CD14-positive monocyte (primary cell): ENCODE measurements around the gene SLC38A1. TPM values are rescaled to one million over a fixed set of nuclear protein-coding genes. Genes with fewer than 3 reads are reported as not detected.

ENCODE experiments used
- DNase-seq, 3 donors: peaks; one replicate each; pipeline ENCODE4 v3.0.0-alpha.2; 2011 to 2022
- H2AFZ ChIP-seq: 2 replicates; pipeline ENCODE4 v1.6.0; 2012; ENCODE audit warnings: mild to moderate bottlenecking, low read depth, low read length, inconsistent platforms; ENCODE audit not compliant: insufficient read depth, poor library complexity, severe bottlenecking
- H3K27ac ChIP-seq, 2 donors: 1 replicate in 1 of 2; 2 replicates in 1 of 2; pipeline ENCODE4 v1.5.1; 2012 to 2013; ENCODE audit warnings: low read length in 2 of 2, control low read depth in 1 of 2, inconsistent platforms in 1 of 2, low read depth in 1 of 2, mild to moderate bottlenecking in 1 of 2
- H3K27me3 ChIP-seq, 2 donors: one replicate each; pipeline versions ENCODE4 v1.6.0 to v1.6.1; 2011 to 2013; ENCODE audit warnings: low read length in 2 of 2; ENCODE audit not compliant: control insufficient read depth in 2 of 2, insufficient read depth in 2 of 2
- H3K36me3 ChIP-seq, 2 donors: replicated peaks in 1 of 2; 1 replicate in 1 of 2; 2 replicates in 1 of 2; pipeline versions ENCODE4 v1.5.1 to v1.6.1; 2012 to 2013; ENCODE audit warnings: low read length in 2 of 2, control low read depth in 1 of 2, inconsistent platforms in 1 of 2, mild to moderate bottlenecking in 1 of 2; ENCODE audit not compliant: insufficient read depth in 2 of 2, control insufficient read depth in 1 of 2
- H3K4me1 ChIP-seq, 2 donors: 1 replicate in 1 of 2; 2 replicates in 1 of 2; pipeline versions ENCODE4 v1.5.1 to v1.6.1; 2012 to 2013; ENCODE audit warnings: low read length in 2 of 2, control low read depth in 1 of 2, inconsistent platforms in 1 of 2, mild to moderate bottlenecking in 1 of 2, moderate library complexity in 1 of 2; ENCODE audit not compliant: insufficient read depth in 2 of 2, control insufficient read depth in 1 of 2
- H3K4me2 ChIP-seq: replicated peaks from 2 replicates; pipeline ENCODE3; 2012; ENCODE audit warnings: low read length, moderate library complexity, mild to moderate bottlenecking; ENCODE audit not compliant: poor library complexity, severe bottlenecking; ENCODE audit errors: extremely low read depth
- H3K4me3 ChIP-seq, 3 experiments: fragments of 200-600 bp in 1 of 3; sonication (generic) in 1 of 3; replicated peaks in 1 of 3; 1 replicate in 2 of 3; 2 replicates in 1 of 3; pipeline ENCODE4 v1.5.1; 2011 to 2013; ENCODE audit warnings: low read length in 3 of 3, mild to moderate bottlenecking in 3 of 3, control low read depth in 2 of 3, low read depth in 2 of 3, inconsistent platforms in 1 of 3, moderate library complexity in 1 of 3
- H3K79me2 ChIP-seq: 2 replicates; pipeline ENCODE4 v1.6.0; 2012; ENCODE audit warnings: mild to moderate bottlenecking, control low read depth, inconsistent platforms, low read length, moderate library complexity; ENCODE audit not compliant: insufficient read depth
- H3K9ac ChIP-seq: 2 replicates; pipeline ENCODE4 v1.6.0; 2017; ENCODE audit warnings: low read length, mild to moderate bottlenecking; ENCODE audit not compliant: insufficient read depth, poor library complexity, severe bottlenecking
- H3K9me3 ChIP-seq, 2 donors: replicated peaks in 1 of 2; 1 replicate in 1 of 2; 2 replicates in 1 of 2; pipeline versions ENCODE4 v1.5.1 to v1.6.1; 2012 to 2013; ENCODE audit warnings: low read length in 2 of 2, control low read depth in 1 of 2; ENCODE audit not compliant: control insufficient read depth in 1 of 2, insufficient read depth in 1 of 2
- H4K20me1 ChIP-seq: 2 replicates; pipeline ENCODE4 v1.6.0; 2012; ENCODE audit warnings: mild to moderate bottlenecking, low read length, control low read depth, moderate library complexity; ENCODE audit not compliant: insufficient read depth
- H3K27ac Mint-ChIP-seq, 7 donors: one replicate each; pipeline ENCODE4 v1.8.0; 2020; ENCODE audit warnings: mild to moderate bottlenecking in 7 of 7, mixed read lengths in 7 of 7, moderate library complexity in 6 of 7, inconsistent platforms in 2 of 7
- H3K27me3 Mint-ChIP-seq, 3 donors: one replicate each; pipeline ENCODE4 v1.8.0; 2021 to 2022; ENCODE audit warnings: low read depth in 3 of 3, mild to moderate bottlenecking in 3 of 3, mixed read lengths in 3 of 3, moderate library complexity in 3 of 3, inconsistent platforms in 1 of 3
- H3K36me3 Mint-ChIP-seq, 2 donors: one replicate each; pipeline ENCODE4 v1.8.0; 2020; ENCODE audit warnings: mixed read lengths in 2 of 2, inconsistent platforms in 1 of 2, mild to moderate bottlenecking in 1 of 2
- H3K4me1 Mint-ChIP-seq: one replicate; pipeline ENCODE4 v1.8.0; 2020; ENCODE audit warnings: mild to moderate bottlenecking, mixed read lengths
- H3K4me3 Mint-ChIP-seq, 2 donors: one replicate each; pipeline ENCODE4 v1.8.0; 2020; ENCODE audit warnings: mild to moderate bottlenecking in 2 of 2, mixed read lengths in 2 of 2, moderate library complexity in 1 of 2
- H3K9me3 Mint-ChIP-seq, 7 donors: one replicate each; pipeline ENCODE4 v1.8.0; 2020 to 2022; ENCODE audit warnings: mixed read lengths in 7 of 7, mild to moderate bottlenecking in 6 of 7, moderate library complexity in 6 of 7, inconsistent platforms in 2 of 7
- CTCF ChIP-seq: fragments of 200-600 bp; IDR thresholded peaks from one replicate; pipeline ENCODE4 v1.8.0; 2022; ENCODE audit warnings: antibody characterized with exemption, mild to moderate bottlenecking
- WGBS: methylation state at CpG from one replicate; pipeline ENCODE4 v1.1.5; 2013; ENCODE audit warnings: missing lambda C conversion rate; ENCODE audit not compliant: insufficient coverage; 5-methylcytosine and 5-hydroxymethylcytosine counted together
- intact Hi-C, 2 donors: fragments of 100-400 bp; cut with micrococcal nuclease; formaldehyde crosslinking; loops; one replicate each; pipeline versions ENCODE4 v1.15.0 to v1.15.1; 2023
- polyA plus RNA-seq, 3 donors: library from polyadenylated mRNA; depleted of rRNA in 1 of 3; unstranded in 2 of 3; stranded (reverse) in 1 of 3; fragments of 300-500 nt in 2 of 3; fragments of >200 nt in 1 of 3; fragmentation: Illumina TruSeq in 2 of 3; gene quantifications; 1 replicate in 2 of 3; 2 replicates in 1 of 3; pipeline ENCODE4 v1.2.3, GENCODE V29; 2012 to 2021

SLC38A1 gene
- polyA plus RNA-seq, 3 donors, result 0.92 to 1.9 (median 1.6) TPM

GRCh38 chr12:46184798-46185595 lies 83.8 kb downstream of the SLC38A1 start:
- H3K4me1 Mint-ChIP-seq, result peaks cover 17% of the 10 kb centered on the region
- Histone ChIP-seq H3K27ac (no peak overlapping the region), H3K27me3 (no peaks in the 10 kb centered on the region), H3K4me3 (no peak overlapping the region), H3K79me2 (no peaks in the 10 kb centered on the region), H3K36me3 (no peaks in the 10 kb centered on the region), H3K4me2 (no peak overlapping the region), H3K9me3 (no peaks in the 10 kb centered on the region), H2AFZ (peak overlapping the region; percentile 32), H3K9ac (no peak overlapping the region), H3K4me1 (peaks cover 4 to 6% of the 10 kb centered on the region in 2 donors), H4K20me1 (no peaks in the 10 kb centered on the region)
- H3K27ac Mint-ChIP-seq, result no peak overlapping the region
- 57% methylated on average over 7 of the region's 13 CpGs for WGBS
- no peak overlapping the region for H3K4me3 Mint-ChIP-seq
- H3K27me3 Mint-ChIP-seq, result no peaks in the 10 kb centered on the region
- intact Hi-C loops, result no loop called here
- DNase-seq, result no peak
- no peak for TF ChIP-seq CTCF
- H3K9me3 Mint-ChIP-seq, result peaks cover 0 to 3% (median 0%) of the 10 kb centered on the region in 7 donors
- H3K36me3 Mint-ChIP-seq, result peaks cover 3% of the 10 kb centered on the region in 2 donors

DNA sequence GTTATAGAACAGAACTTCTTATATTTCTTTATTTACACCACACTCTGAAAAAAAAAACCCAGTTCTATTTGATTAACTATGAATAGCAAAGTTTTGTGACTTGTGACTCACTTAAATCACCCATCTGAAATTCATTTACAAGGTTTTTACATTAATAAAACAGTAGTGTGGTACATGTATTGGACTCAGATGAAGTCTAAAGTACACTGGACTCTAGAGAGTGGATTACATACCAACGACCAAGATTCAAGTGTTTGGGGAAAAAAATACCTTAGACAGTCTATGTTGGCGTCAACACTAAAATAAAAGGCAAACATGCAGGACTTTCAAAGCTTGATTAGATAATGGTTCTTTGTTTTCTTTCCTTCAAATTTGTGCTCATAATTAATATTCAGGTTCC lies 85.7 kb downstream of the SLC38A1 start:
- no peak overlapping the region for H3K27ac ChIP-seq
- no CpG with 5 or more reads among the region's 2 CpGs for WGBS
- peaks cover 22% of the 10 kb centered on the region for H3K4me1 Mint-ChIP-seq
- peaks cover 7 to 10% of the 10 kb centered on the region in 2 donors for H3K4me1 ChIP-seq
- DNase-seq, result no peak
- no peak overlapping the region for H3K4me3 Mint-ChIP-seq
- no peak overlapping the region for H2AFZ ChIP-seq
- no peaks in the 10 kb centered on the region for H3K27me3 ChIP-seq
- H3K4me3 ChIP-seq, result no peak overlapping the region
- H3K4me2 ChIP-seq, result no peak overlapping the region
- TF ChIP-seq CTCF, result no peak
- H3K36me3 ChIP-seq, result no peaks in the 10 kb centered on the region
- H3K27me3 Mint-ChIP-seq, result no peaks in the 10 kb centered on the region
- H4K20me1 ChIP-seq, result no peaks in the 10 kb centered on the region
- no peak overlapping the region for H3K27ac Mint-ChIP-seq
- H3K79me2 ChIP-seq, result no peaks in the 10 kb centered on the region
- H3K9ac ChIP-seq, result no peak overlapping the region
- no peaks in the 10 kb centered on the region for H3K36me3 Mint-ChIP-seq
- H3K9me3 Mint-ChIP-seq, result no peaks in the 10 kb centered on the region
- intact Hi-C loops, result no loop called here
- H3K9me3 ChIP-seq, result no peaks in the 10 kb centered on the region
